T47D (cell line): Measurements from ENCODE around the gene FOXS1.
A peak's percentile ranks its signal among the peaks of the same experiment; 100 is the strongest.

Experiments
- DNase-seq, 2 experiments: peaks; one replicate each; pipeline versions ENCODE4 v3.0.0 to v3.0.0-alpha.2; 2011 to 2012; ENCODE audit warnings: low read depth in 1 of 2, low spot score in 1 of 2
- JUND ChIP-seq: IDR thresholded peaks from 2 replicates; pipeline ENCODE4 v1.6.1; 2012; ENCODE audit warnings: low read depth
- in situ Hi-C: cut with HindIII; loops from 2 replicates; pipeline ENCODE4 v1.10.0; 2016; ENCODE audit warnings: low sequenced_read_pairs, low pct_unique_long_range_greater_than_20kb

FOXS1 gene

GRCh38 chr20:31842471-31843157, 2.8 kb downstream of the FOXS1 start:
- in situ Hi-C loops: no loop called here
- no peak for TF ChIP-seq JUND
- DNase-seq: peak in 1 of 2 experiments; percentile 25

DNA sequence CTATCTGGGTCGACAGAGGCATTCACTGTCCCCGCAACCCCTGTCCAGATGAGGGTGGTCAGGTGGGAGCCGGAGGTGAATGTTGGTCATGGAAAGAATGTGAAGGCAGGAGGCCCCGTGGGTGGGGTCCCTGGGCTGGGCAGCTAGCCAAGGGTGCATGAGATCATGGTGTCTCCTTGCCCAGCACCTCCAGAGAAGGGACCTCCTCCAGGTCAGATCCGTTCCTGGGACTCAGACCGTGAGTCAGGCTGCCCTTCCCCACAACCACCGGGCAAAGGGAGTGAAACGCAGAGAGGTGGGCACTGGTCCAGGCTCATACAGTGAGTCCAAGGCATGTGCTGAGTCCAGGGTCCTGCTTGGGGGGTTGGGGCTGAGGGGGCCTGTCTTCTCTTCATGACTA, 3.5 kb downstream of the FOXS1 start:
- DNase-seq: no peak
- no peak for TF ChIP-seq JUND
- in situ Hi-C loops: no loop called here

- no peak for TF ChIP-seq JUND
- DNase-seq: no peak
- in situ Hi-C loops: no loop called here
Measured at GRCh38 chr20:31840906-31841816, 4.2 kb downstream of the FOXS1 start.

DNA sequence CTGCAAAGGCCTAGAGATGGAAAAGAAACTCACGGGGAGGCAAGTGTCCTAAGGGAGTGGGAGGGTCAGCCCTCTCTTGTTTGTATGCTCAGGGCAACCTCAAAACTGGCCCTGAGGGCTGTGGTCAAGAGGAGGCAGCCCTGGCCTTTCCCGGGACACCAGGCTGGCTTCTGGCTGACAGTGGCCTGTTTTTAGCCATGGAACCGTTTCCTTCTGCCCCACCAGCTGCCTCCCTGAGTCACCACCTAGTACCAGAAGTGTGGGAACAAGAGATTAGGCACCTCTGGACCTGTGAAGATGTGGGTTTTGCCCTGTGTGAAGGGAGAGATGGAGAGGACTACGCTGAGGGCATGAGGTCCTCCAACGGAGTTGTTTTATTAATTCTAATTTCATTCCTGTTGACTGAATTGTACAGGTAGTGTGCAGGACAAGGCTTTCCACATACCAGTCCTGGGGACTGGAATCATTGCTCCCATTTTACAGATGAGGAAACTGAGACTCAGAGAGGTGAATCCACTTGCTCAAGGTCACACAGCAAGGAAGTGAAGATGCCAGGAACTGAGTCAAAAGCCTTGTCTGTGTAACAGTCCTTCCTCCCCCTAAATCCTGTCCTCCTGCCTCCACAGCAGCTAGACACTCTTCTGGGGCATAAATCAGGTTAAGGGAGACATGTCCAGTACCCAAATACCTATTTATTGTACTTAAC, 5.5 kb downstream of the FOXS1 start:
- in situ Hi-C loops: no loop called here
- DNase-seq: no peak

GRCh38 chr20:31838646-31839292, 6.6 kb downstream of the FOXS1 start:
- in situ Hi-C loops: no loop called here
- TF ChIP-seq JUND: no peak
- no peak for DNase-seq

More for the DNA sequence above, 5.5 kb downstream of the FOXS1 start:
- no peak for TF ChIP-seq JUND

- in situ Hi-C loops: no loop called here
- DNase-seq: no peak
- no peak for TF ChIP-seq JUND
Measured at GRCh38 chr20:31837896-31838397, 7.5 kb downstream of the FOXS1 start.

GRCh38 chr20:31836853-31837608, 8.4 kb downstream of the FOXS1 start:
- in situ Hi-C loops: no loop called here
- DNase-seq: no peak
- no peak for TF ChIP-seq JUND

DNA sequence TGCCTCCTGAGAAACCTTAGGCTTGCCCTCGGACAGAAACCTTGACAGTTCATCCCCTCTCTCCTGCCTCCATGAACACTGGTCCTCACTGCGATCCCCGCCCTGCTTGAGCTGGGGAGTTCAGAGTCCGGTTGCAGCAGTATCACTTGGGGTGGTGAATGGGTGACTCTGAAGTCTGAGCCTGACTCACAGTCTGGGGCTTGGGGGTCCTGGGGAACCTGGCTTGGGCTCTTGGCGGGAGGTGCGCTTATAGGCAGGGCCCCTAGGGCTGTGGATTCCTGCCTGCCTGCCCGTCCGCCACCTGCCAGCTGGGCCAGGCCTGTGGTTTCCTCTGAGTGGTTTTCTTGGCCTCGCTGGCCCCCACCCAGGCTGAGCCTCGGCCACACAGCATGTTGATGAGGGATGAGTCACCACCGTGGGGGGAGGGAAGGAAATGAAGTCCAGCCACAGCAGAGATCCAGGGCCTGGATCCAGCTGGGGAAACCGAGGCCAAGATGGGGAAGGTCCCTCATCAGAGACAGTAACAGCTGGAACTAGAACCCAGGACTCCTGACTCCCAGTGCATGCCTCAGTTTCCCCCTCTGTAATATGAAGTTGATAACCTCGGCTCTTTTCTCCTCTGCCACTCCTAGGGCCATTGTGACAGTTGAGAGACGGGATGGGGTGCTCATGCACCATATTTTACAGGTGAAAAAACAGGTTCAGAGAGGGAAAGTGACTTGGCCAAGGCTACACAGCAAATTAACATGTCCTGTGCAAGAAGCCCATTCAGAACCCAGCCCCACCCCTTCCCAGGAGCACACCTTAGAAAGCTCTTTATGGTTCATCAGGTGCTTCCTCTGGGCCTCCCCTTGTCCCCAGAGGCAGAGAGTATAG, 9.2 kb downstream of the FOXS1 start:
- no peak for TF ChIP-seq JUND
- in situ Hi-C loops: no loop called here
- peak in 1 of 2 experiments; percentile 54 for DNase-seq

- TF ChIP-seq JUND: no peak
- in situ Hi-C loops: no loop called here
- no peak for DNase-seq
Measured at GRCh38 chr20:31835554-31835953, 9.8 kb downstream of the FOXS1 start.

- in situ Hi-C loops: no loop called here
- DNase-seq: no peak
- no peak for TF ChIP-seq JUND
Measured at GRCh38 chr20:31833931-31834521, 11.4 kb downstream of the FOXS1 start.
